HL-60 (cell line): ENCODE measurements around the gene EPS8.

Experiments
- DNase-seq, 2 experiments: peaks; one replicate each; pipeline ENCODE4 v3.0.0-alpha.2; 2010 to 2020; ENCODE audit warnings: low read depth in 1 of 2, low spot score in 1 of 2
- H3K27ac ChIP-seq: fragments of 250-450 bp; sonication (Bioruptor Pico); replicated peaks from 2 replicates; pipeline ENCODE4 v1.5.1; 2020; ENCODE audit warnings: mild to moderate bottlenecking, moderate library complexity
- H3K27me3 ChIP-seq: fragments of 250-450 bp; sonication (Bioruptor Pico); 2 replicates; pipeline ENCODE4 v1.5.1; 2021; ENCODE audit warnings: mild to moderate bottlenecking, moderate library complexity; ENCODE audit not compliant: insufficient read depth, poor library complexity, severe bottlenecking
- H3K4me3 ChIP-seq: replicated peaks from 2 replicates; pipeline ENCODE4 v1.5.1; 2011; ENCODE audit warnings: mild to moderate bottlenecking, control low read depth, low read length; ENCODE audit not compliant: insufficient read depth
- GABPA ChIP-seq: IDR thresholded peaks from 2 replicates; pipeline ENCODE4 v1.6.1; 2012; ENCODE audit warnings: low read depth
- POLR2AphosphoS5 ChIP-seq: IDR thresholded peaks from 2 replicates; pipeline ENCODE4 v1.6.1; 2012; ENCODE audit warnings: low read depth
- SPI1 ChIP-seq: IDR thresholded peaks from 2 replicates; pipeline ENCODE4 v1.6.1; 2012; ENCODE audit warnings: low read depth, mild to moderate bottlenecking, borderline replicate concordance
- TF ChIP-seq, protein P1 (sequence below): IDR thresholded peaks from one replicate; pipeline ENCODE4 v1.5.1; 2011; ENCODE audit warnings: low read length, control low read depth, inconsistent platforms; ENCODE audit not compliant: insufficient read depth
- TF ChIP-seq, protein P2 (sequence below): IDR thresholded peaks from 2 replicates; pipeline ENCODE4 v1.6.1; 2012; ENCODE audit warnings: low read depth; ENCODE audit not compliant: insufficient replicate concordance

Gene EPS8

GRCh38 chr12:15662303-15662980, 126.7 kb downstream of the EPS8 start:
- Histone ChIP-seq H3K27ac (no peak overlapping the region), H3K27me3 (peaks cover 4% of the 10 kb centered on the region), H3K4me3 (no peak overlapping the region)
- TF ChIP-seq, protein P1, sequence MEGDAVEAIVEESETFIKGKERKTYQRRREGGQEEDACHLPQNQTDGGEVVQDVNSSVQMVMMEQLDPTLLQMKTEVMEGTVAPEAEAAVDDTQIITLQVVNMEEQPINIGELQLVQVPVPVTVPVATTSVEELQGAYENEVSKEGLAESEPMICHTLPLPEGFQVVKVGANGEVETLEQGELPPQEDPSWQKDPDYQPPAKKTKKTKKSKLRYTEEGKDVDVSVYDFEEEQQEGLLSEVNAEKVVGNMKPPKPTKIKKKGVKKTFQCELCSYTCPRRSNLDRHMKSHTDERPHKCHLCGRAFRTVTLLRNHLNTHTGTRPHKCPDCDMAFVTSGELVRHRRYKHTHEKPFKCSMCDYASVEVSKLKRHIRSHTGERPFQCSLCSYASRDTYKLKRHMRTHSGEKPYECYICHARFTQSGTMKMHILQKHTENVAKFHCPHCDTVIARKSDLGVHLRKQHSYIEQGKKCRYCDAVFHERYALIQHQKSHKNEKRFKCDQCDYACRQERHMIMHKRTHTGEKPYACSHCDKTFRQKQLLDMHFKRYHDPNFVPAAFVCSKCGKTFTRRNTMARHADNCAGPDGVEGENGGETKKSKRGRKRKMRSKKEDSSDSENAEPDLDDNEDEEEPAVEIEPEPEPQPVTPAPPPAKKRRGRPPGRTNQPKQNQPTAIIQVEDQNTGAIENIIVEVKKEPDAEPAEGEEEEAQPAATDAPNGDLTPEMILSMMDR: no peak
- TF ChIP-seq POLR2AphosphoS5 (no peak), GABPA (no peak), SPI1 (no peak)
- TF ChIP-seq, protein P2, sequence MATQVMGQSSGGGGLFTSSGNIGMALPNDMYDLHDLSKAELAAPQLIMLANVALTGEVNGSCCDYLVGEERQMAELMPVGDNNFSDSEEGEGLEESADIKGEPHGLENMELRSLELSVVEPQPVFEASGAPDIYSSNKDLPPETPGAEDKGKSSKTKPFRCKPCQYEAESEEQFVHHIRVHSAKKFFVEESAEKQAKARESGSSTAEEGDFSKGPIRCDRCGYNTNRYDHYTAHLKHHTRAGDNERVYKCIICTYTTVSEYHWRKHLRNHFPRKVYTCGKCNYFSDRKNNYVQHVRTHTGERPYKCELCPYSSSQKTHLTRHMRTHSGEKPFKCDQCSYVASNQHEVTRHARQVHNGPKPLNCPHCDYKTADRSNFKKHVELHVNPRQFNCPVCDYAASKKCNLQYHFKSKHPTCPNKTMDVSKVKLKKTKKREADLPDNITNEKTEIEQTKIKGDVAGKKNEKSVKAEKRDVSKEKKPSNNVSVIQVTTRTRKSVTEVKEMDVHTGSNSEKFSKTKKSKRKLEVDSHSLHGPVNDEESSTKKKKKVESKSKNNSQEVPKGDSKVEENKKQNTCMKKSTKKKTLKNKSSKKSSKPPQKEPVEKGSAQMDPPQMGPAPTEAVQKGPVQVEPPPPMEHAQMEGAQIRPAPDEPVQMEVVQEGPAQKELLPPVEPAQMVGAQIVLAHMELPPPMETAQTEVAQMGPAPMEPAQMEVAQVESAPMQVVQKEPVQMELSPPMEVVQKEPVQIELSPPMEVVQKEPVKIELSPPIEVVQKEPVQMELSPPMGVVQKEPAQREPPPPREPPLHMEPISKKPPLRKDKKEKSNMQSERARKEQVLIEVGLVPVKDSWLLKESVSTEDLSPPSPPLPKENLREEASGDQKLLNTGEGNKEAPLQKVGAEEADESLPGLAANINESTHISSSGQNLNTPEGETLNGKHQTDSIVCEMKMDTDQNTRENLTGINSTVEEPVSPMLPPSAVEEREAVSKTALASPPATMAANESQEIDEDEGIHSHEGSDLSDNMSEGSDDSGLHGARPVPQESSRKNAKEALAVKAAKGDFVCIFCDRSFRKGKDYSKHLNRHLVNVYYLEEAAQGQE: no peak
- DNase-seq: no peak

DNA sequence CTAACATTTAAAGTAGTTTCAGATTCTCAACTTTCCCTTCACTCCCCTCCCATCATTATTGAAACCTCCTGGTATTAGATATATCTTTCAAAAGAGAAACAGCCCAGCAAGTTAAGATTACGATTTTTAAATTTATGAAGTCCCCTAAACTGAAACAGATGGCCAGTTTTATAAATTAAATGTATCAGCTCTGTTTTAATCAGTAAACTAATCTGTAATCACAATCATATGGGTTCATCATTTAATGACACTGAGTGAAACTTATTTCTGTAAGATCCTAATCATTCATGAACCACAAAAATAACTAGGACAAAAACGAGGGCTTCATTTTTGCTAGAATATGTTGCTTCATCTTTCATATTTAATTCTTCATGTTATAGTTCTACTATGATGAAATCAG, 137.8 kb downstream of the EPS8 start:
- Histone ChIP-seq H3K27ac (no peak overlapping the region), H3K4me3 (no peak overlapping the region), H3K27me3 (no peaks in the 10 kb centered on the region)
- TF ChIP-seq, protein P2: no peak
- no peak for TF ChIP-seq POLR2AphosphoS5
- no peak for TF ChIP-seq GABPA
- TF ChIP-seq, protein P1: no peak
- no peak for TF ChIP-seq SPI1
- no peak for DNase-seq

DNA sequence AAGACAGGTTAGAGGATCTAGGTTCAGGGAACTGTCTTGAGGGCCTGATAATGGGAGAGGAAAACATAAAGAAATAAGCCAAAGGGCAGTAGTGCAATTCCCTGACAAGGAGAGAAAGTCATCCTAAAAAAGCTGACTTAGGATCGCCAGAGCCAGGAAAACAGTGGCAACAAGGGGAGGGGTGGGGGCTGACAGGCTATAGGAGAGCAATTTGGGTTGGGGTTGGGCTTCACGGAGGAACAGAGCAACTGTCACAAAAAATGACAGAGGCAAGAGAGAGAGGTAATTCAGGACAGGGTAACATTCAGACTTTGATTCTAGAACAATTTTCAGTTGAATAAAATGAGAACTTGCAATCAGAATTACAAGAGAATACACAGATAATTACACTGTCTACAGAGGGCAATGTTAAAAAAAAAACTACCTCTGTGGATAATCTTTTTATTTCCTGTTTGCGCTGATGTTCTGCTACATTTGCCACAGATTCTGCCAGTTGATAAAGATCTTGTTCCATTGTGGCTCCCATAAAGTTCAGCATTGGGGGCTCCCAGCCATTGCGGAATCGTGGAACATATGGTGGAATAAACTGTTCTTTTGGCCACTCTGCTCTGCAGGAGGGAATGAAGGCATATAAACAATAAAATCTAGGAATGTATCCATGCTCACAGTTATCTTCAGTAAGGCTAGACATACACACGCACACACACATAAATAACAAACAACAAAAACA, 138.6 kb downstream of the EPS8 start:
- H3K27ac ChIP-seq: no peak overlapping the region
- no peaks in the 10 kb centered on the region for H3K27me3 ChIP-seq
- H3K4me3 ChIP-seq: no peak overlapping the region
- DNase-seq: no peak
- TF ChIP-seq SPI1 (no peak), POLR2AphosphoS5 (no peak), GABPA (no peak)
- TF ChIP-seq, protein P2: no peak
- TF ChIP-seq, protein P1: no peak
